Mesodermal cell (in vitro differentiated cells): Measurements from ENCODE around the gene MAD1L1.

Experiments
- H3K27ac ChIP-seq: 2 replicates; pipeline ENCODE4 v1.7.0; 2013; ENCODE audit warnings: mild to moderate bottlenecking, low read depth, low read length, moderate library complexity; ENCODE audit not compliant: severe bottlenecking
- H3K36me3 ChIP-seq: 2 replicates; pipeline ENCODE4 v1.7.1; 2013; ENCODE audit warnings: mild to moderate bottlenecking, low read length, moderate library complexity; ENCODE audit not compliant: control insufficient read depth, insufficient read depth
- H3K4me1 ChIP-seq: one replicate; pipeline ENCODE4 v1.7.1; 2013; ENCODE audit warnings: mild to moderate bottlenecking, low read length; ENCODE audit not compliant: insufficient read depth, control insufficient read depth, poor library complexity, severe bottlenecking
- H3K4me3 ChIP-seq: 2 replicates; pipeline ENCODE4 v1.7.0; 2013; ENCODE audit warnings: low read length, control low read depth, mild to moderate bottlenecking; ENCODE audit not compliant: insufficient read depth, poor library complexity, severe bottlenecking; ENCODE audit errors: extremely low read depth
- H3K9me3 ChIP-seq: 2 replicates; pipeline ENCODE4 v1.7.1; 2013; ENCODE audit warnings: mild to moderate bottlenecking, low read length, moderate library complexity; ENCODE audit not compliant: control insufficient read depth
- WGBS, 2 experiments: methylation state at CpG; one replicate each; pipeline ENCODE4 v1.1.5; 2013; ENCODE audit warnings: missing lambda C conversion rate in 2 of 2; ENCODE audit not compliant: insufficient coverage in 2 of 2; 5-methylcytosine and 5-hydroxymethylcytosine counted together

MAD1L1 gene

GRCh38 chr7:2019711-2020511 is 212.8 kb downstream of the MAD1L1 start:
- H3K36me3 ChIP-seq = peaks cover 4% of the 10 kb centered on the region
- H3K27ac ChIP-seq = peak overlapping the region; percentile 79
- H3K4me3 ChIP-seq = no peak overlapping the region
- H3K4me1 ChIP-seq = peaks cover 25% of the 10 kb centered on the region
- 93% methylated on average over 36 to 43 of the region's 43 CpGs for WGBS, 2 experiments
- peaks cover 10% of the 10 kb centered on the region for H3K9me3 ChIP-seq

GRCh38 chr7:2019461-2019710 is 213.4 kb downstream of the MAD1L1 start:
- H3K4me1 ChIP-seq = peaks cover 25% of the 10 kb centered on the region
- no peak overlapping the region for H3K4me3 ChIP-seq
- WGBS, 2 experiments = 98% methylated on average over 4 to 9 of the region's 10 CpGs
- H3K36me3 ChIP-seq = peaks cover 5% of the 10 kb centered on the region
- H3K27ac ChIP-seq = peak overlapping the region; percentile 79
- peaks cover 5% of the 10 kb centered on the region for H3K9me3 ChIP-seq

- H3K27ac ChIP-seq = peak overlapping the region; percentile 79
- peaks cover 25% of the 10 kb centered on the region for H3K4me1 ChIP-seq
- no peak overlapping the region for H3K4me3 ChIP-seq
- WGBS, 2 experiments = 89 to 90% methylated on average over 18 to 23 of the region's 28 CpGs
- no peaks in the 10 kb centered on the region for H3K9me3 ChIP-seq
- H3K36me3 ChIP-seq = peaks cover 6% of the 10 kb centered on the region
Observed at GRCh38 chr7:2018569-2019460, 213.9 kb downstream of the MAD1L1 start.

- H3K4me1 ChIP-seq = peaks cover 25% of the 10 kb centered on the region
- peaks cover 10% of the 10 kb centered on the region for H3K36me3 ChIP-seq
- H3K27ac ChIP-seq = no peak overlapping the region
- H3K4me3 ChIP-seq = no peak overlapping the region
- WGBS, 2 experiments = 95 to 96% methylated on average over 24 to 26 of the region's 28 CpGs
- H3K9me3 ChIP-seq = no peaks in the 10 kb centered on the region
Observed at GRCh38 chr7:2017914-2018568, 214.7 kb downstream of the MAD1L1 start.

- no peak overlapping the region for H3K4me3 ChIP-seq
- H3K27ac ChIP-seq = no peak overlapping the region
- 96 to 97% methylated on average over 18 of the region's 18 CpGs for WGBS, 2 experiments
- H3K9me3 ChIP-seq = no peaks in the 10 kb centered on the region
- H3K36me3 ChIP-seq = peaks cover 13% of the 10 kb centered on the region
- H3K4me1 ChIP-seq = peaks cover 25% of the 10 kb centered on the region
Observed at GRCh38 chr7:2017481-2017891, 215.3 kb downstream of the MAD1L1 start.

GRCh38 chr7:2016761-2017480 is 215.8 kb downstream of the MAD1L1 start:
- Histone ChIP-seq H3K4me3 (no peak overlapping the region), H3K4me1 (peaks cover 25% of the 10 kb centered on the region), H3K9me3 (no peaks in the 10 kb centered on the region), H3K27ac (no peak overlapping the region), H3K36me3 (peaks cover 13% of the 10 kb centered on the region)
- 95 to 96% methylated on average over 29 of the region's 29 CpGs for WGBS, 2 experiments

DNA sequence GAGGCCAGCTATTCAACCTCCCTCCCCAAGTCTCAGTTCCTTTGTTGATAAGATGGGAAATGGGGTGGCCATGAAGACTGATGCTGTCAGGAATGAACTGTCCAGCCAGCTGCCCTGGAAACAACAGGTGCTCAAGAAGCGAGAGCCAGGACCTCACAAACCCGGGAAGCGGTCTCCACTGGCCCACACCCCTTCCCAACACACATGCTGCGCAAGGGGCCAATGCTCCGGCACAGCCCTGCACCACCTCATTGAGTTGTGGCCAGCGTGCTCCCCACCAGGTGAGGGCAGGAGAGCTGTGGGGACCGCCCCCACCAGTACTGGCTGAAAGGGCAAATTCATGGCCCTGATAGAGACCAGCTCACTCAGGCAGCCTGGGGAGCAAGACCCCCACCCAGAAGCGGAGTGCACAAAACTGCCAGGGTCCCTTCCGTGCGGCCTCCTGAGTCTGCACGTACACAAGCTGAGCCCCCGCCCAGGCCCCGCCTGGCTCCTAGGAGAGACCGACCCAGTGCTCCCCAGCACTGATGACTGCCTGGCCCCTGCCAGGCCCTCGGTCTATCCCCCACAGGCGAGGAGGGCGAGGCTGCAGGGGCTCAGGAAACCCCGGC is 216.6 kb downstream of the MAD1L1 start:
- Histone ChIP-seq H3K4me3 (no peak overlapping the region), H3K4me1 (peaks cover 25% of the 10 kb centered on the region), H3K9me3 (no peaks in the 10 kb centered on the region), H3K36me3 (peaks cover 13% of the 10 kb centered on the region), H3K27ac (no peak overlapping the region)
- 94 to 96% methylated on average over 16 of the region's 18 CpGs for WGBS, 2 experiments

- Histone ChIP-seq H3K9me3 (no peaks in the 10 kb centered on the region), H3K4me1 (peaks cover 23% of the 10 kb centered on the region), H3K36me3 (peaks cover 13% of the 10 kb centered on the region), H3K4me3 (no peak overlapping the region), H3K27ac (no peak overlapping the region)
- WGBS, 2 experiments = 94 to 96% methylated on average over 17 to 18 of the region's 18 CpGs
Observed at GRCh38 chr7:2015251-2015871, 217.4 kb downstream of the MAD1L1 start.

DNA sequence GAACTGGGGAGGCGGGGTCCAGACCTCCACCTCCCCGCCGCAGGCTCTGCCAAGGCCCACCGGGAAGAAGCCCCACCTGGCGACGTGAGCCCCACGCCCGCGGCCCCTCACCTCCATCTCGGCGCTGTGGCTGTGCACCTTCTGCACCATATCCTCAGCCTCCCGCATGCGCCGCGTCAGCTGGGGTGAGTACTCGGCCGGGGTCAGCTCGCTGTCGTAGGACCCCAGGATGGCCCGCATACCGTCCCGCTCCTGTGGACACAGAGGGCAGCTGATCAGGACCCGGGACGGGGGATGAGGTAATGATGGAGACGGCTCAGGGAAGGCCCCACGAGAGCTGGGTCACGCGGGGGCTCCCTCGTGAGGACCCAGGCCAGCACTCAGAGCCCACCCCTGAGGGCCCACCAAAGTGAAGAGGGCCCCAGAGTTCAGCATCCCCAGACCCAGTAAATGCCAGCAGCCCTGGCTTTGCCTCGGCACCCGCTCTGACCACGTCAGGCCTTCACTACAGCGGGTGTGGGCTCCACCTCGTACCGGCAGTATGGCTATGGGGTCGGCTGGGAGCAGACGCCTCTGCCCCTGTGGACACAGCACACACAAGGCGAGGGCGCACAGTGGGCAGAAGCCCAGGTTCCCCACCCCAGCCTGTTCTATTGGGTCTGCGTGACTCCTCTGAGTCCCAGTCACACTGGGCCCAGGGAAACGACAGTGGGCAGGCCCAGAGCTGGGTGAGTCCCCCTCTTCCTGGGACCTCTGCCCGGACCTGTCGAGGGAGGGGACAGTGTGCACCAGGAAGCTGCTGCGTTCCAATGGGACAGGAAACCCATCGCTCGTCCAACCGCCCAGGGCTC is 218.1 kb downstream of the MAD1L1 start:
- WGBS, 2 experiments = 96% methylated on average over 37 to 47 of the region's 47 CpGs
- H3K4me3 ChIP-seq = no peak overlapping the region
- peaks cover 16% of the 10 kb centered on the region for H3K4me1 ChIP-seq
- H3K36me3 ChIP-seq = peaks cover 13% of the 10 kb centered on the region
- H3K27ac ChIP-seq = no peak overlapping the region
- no peaks in the 10 kb centered on the region for H3K9me3 ChIP-seq
